H9 (cell line): ENCODE results near the gene SHTN1. TPM values are rescaled to one million over a fixed set of nuclear protein-coding genes. Genes with fewer than 3 reads are reported as not detected.

ENCODE experiments used
- DNase-seq: peaks from one replicate; pipeline ENCODE4 v3.0.0-alpha.2; 2017
- H2AFZ ChIP-seq: one replicate; pipeline ENCODE4 v1.6.1; 2013; ENCODE audit warnings: mild to moderate bottlenecking, low read length, control low read depth, moderate library complexity
- H2AK5ac ChIP-seq: 2 replicates; pipeline ENCODE4 v1.6.1; 2013; ENCODE audit warnings: low read length, control low read depth, mixed read lengths; ENCODE audit not compliant: insufficient read length
- H2BK120ac ChIP-seq: one replicate; pipeline ENCODE4 v1.6.1; 2013; ENCODE audit warnings: low read depth, mild to moderate bottlenecking, low read length, control low read depth, inconsistent platforms; ENCODE audit not compliant: poor library complexity, severe bottlenecking
- H2BK12ac ChIP-seq: 2 replicates; pipeline ENCODE4 v1.6.1; 2013; ENCODE audit warnings: low read length, control low read depth, mixed read lengths, low read depth; ENCODE audit not compliant: insufficient read length
- H2BK15ac ChIP-seq: 2 replicates; pipeline ENCODE4 v1.6.1; 2013; ENCODE audit warnings: low read depth, low read length, control low read depth
- H2BK20ac ChIP-seq: one replicate; pipeline ENCODE4 v1.6.1; 2013; ENCODE audit warnings: low read depth, mild to moderate bottlenecking, low read length, control low read depth, inconsistent platforms; ENCODE audit not compliant: poor library complexity, severe bottlenecking
- H2BK5ac ChIP-seq: 2 replicates; pipeline ENCODE4 v1.6.1; 2013; ENCODE audit warnings: low read length, control low read depth, mixed read lengths; ENCODE audit not compliant: insufficient read length
- H3K14ac ChIP-seq: 2 replicates; pipeline ENCODE4 v1.6.1; 2013; ENCODE audit warnings: low read length, control low read depth; ENCODE audit not compliant: insufficient read depth
- H3K18ac ChIP-seq: 2 replicates; pipeline ENCODE4 v1.6.1; 2013; ENCODE audit warnings: low read depth, mild to moderate bottlenecking, mixed read lengths, low read length, control low read depth; ENCODE audit not compliant: insufficient read length
- H3K23ac ChIP-seq: 2 replicates; pipeline ENCODE4 v1.6.1; 2013; ENCODE audit warnings: low read length, control low read depth, mixed read lengths, low read depth; ENCODE audit not compliant: insufficient read length
- H3K23me2 ChIP-seq: 2 replicates; pipeline ENCODE4 v1.6.1; 2013; ENCODE audit warnings: low read depth, mild to moderate bottlenecking, mixed read lengths, low read length, control low read depth; ENCODE audit not compliant: insufficient read length, poor library complexity, severe bottlenecking
- H3K27ac ChIP-seq: 2 replicates; pipeline ENCODE4 v1.5.1; 2013; ENCODE audit warnings: low read length, control low read depth, mixed read lengths, low read depth; ENCODE audit not compliant: insufficient read length
- H3K27me3 ChIP-seq: 2 replicates; pipeline ENCODE4 v1.6.1; 2013; ENCODE audit warnings: low read length, control low read depth, inconsistent platforms; ENCODE audit not compliant: insufficient read depth
- H3K4ac ChIP-seq: 2 replicates; pipeline ENCODE4 v1.6.1; 2013; ENCODE audit warnings: low read depth, mild to moderate bottlenecking, control low read depth, inconsistent platforms, low read length, moderate library complexity
- H3K4me1 ChIP-seq: 2 replicates; pipeline ENCODE4 v1.6.1; 2013; ENCODE audit warnings: low read length, control low read depth, inconsistent platforms; ENCODE audit not compliant: insufficient read depth
- H3K4me2 ChIP-seq: 2 replicates; pipeline ENCODE4 v1.6.1; 2013; ENCODE audit warnings: low read length, control low read depth, mixed read lengths; ENCODE audit not compliant: insufficient read length, insufficient read depth
- H3K56ac ChIP-seq: 2 replicates; pipeline ENCODE4 v1.6.1; 2013; ENCODE audit warnings: low read depth, mild to moderate bottlenecking, mixed read lengths, low read length, control low read depth; ENCODE audit not compliant: insufficient read length
- H3K79me1 ChIP-seq: 2 replicates; pipeline ENCODE4 v1.6.1; 2013; ENCODE audit warnings: low read depth, mild to moderate bottlenecking, moderate library complexity, low read length, control low read depth, inconsistent platforms; ENCODE audit not compliant: insufficient read depth, poor library complexity, severe bottlenecking
- H3K79me2 ChIP-seq: 2 replicates; pipeline ENCODE4 v1.6.1; 2013; ENCODE audit warnings: low read length, control low read depth, inconsistent platforms; ENCODE audit not compliant: insufficient read depth
- H3K9ac ChIP-seq: 2 replicates; pipeline ENCODE4 v1.6.1; 2013; ENCODE audit warnings: low read length, control low read depth, mixed read lengths; ENCODE audit not compliant: insufficient read length; ENCODE audit errors: extremely low read depth
- H3K9me3 ChIP-seq: one replicate; pipeline ENCODE4 v1.6.1; 2013; ENCODE audit warnings: low read depth, low read length, inconsistent platforms; ENCODE audit not compliant: control insufficient read depth
- H3T11ph ChIP-seq: one replicate; pipeline ENCODE4 v1.6.1; 2013; ENCODE audit warnings: mild to moderate bottlenecking, low read length, control low read depth, inconsistent platforms
- H4K20me1 ChIP-seq: one replicate; pipeline ENCODE4 v1.6.1; 2013; ENCODE audit not compliant: control insufficient read depth, insufficient read length, insufficient read depth
- H4K5ac ChIP-seq: 2 replicates; pipeline ENCODE4 v1.6.1; 2013; ENCODE audit warnings: low read depth, mild to moderate bottlenecking, mixed read lengths, low read length, control low read depth; ENCODE audit not compliant: insufficient read length
- H4K8ac ChIP-seq: replicated peaks from 2 replicates; pipeline ENCODE4 v1.6.1; 2013; ENCODE audit warnings: low read length, control low read depth, mixed read lengths, low read depth; ENCODE audit not compliant: insufficient read length
- H4K91ac ChIP-seq: 2 replicates; pipeline ENCODE4 v1.6.1; 2013; ENCODE audit warnings: low read depth, mild to moderate bottlenecking, moderate library complexity, mixed read lengths, low read length, control low read depth; ENCODE audit not compliant: insufficient read length
- H3K27ac Mint-ChIP-seq, 3 experiments: 2 replicates in 2 of 3; 3 replicates in 1 of 3; pipeline ENCODE4 v1.8.0; 2020 to 2021; ENCODE audit warnings: mixed read lengths in 3 of 3, mild to moderate bottlenecking in 1 of 3, moderate library complexity in 1 of 3
- H3K27me3 Mint-ChIP-seq: 2 replicates; pipeline ENCODE4 v1.8.0; 2021; ENCODE audit warnings: low read depth, mild to moderate bottlenecking, moderate library complexity, mixed read lengths
- H3K36me3 Mint-ChIP-seq, 3 experiments: 2 replicates in 2 of 3; 3 replicates in 1 of 3; pipeline ENCODE4 v1.8.0; 2020 to 2021; ENCODE audit warnings: low read depth in 3 of 3, mixed read lengths in 3 of 3; ENCODE audit not compliant: insufficient read depth in 1 of 3
- H3K4me1 Mint-ChIP-seq, 2 experiments: 2 replicates each; pipeline ENCODE4 v1.8.0; 2020; ENCODE audit warnings: mixed read lengths in 2 of 2
- H3K4me3 Mint-ChIP-seq, 2 experiments: 2 replicates in 1 of 2; 3 replicates in 1 of 2; pipeline ENCODE4 v1.8.0; 2020 to 2021; ENCODE audit warnings: mild to moderate bottlenecking in 2 of 2, mixed read lengths in 2 of 2, moderate library complexity in 1 of 2
- H3K9me3 Mint-ChIP-seq, 2 experiments: 2 replicates in 1 of 2; 3 replicates in 1 of 2; pipeline ENCODE4 v1.8.0; 2020; ENCODE audit warnings: mild to moderate bottlenecking in 2 of 2, mixed read lengths in 2 of 2, moderate library complexity in 1 of 2
- CTCF ChIP-seq: fragments of 200-600 bp; sonication (generic); conservative IDR thresholded peaks from 3 replicates; pipeline ENCODE4 v1.8.0; 2021; ENCODE audit warnings: antibody characterized with exemption, mild to moderate bottlenecking
- WGBS: extraction: QIAGEN DNeasy Blood & Tissue Kit; methylation state at CpG from one replicate; pipeline ENCODE4 v1.1.7; 2013; ENCODE audit warnings: missing lambda C conversion rate, low lambda C conversion rate, mixed read lengths; ENCODE audit not compliant: insufficient read length; ENCODE audit errors: extremely low coverage; 5-methylcytosine and 5-hydroxymethylcytosine counted together
- total RNA-seq: library from RNA; stranded (reverse); gene quantifications from 2 replicates; pipeline ENCODE4 v1.2.1, GENCODE V29; 2021

Gene SHTN1
- total RNA-seq, 1 experiment from 2014 or later = 22.1 TPM

GRCh38 chr10:117047947-117048346, 43.0 kb upstream of the SHTN1 start:
- Histone ChIP-seq H3K27me3 (no peaks in the 10 kb centered on the region), H3K27ac (no peak overlapping the region), H3K79me1 (no peaks in the 10 kb centered on the region), H4K20me1 (no peaks in the 10 kb centered on the region), H4K91ac (no peak overlapping the region), H3T11ph (no peak overlapping the region), H2BK15ac (no peak overlapping the region), H2BK5ac (no peak overlapping the region), H4K8ac (no peak overlapping the region), H3K4me2 (no peak overlapping the region), H2AFZ (no peak overlapping the region), H3K23ac (no peak overlapping the region), H2BK120ac (no peak overlapping the region), H2BK20ac (no peak overlapping the region), H2AK5ac (no peak overlapping the region), H3K56ac (no peak overlapping the region), H3K9me3 (no peaks in the 10 kb centered on the region), H3K14ac (no peak overlapping the region), H3K18ac (no peak overlapping the region), H2BK12ac (no peak overlapping the region), H3K4ac (no peak overlapping the region), H3K79me2 (no peaks in the 10 kb centered on the region), H4K5ac (no peak overlapping the region), H3K9ac (no peak overlapping the region), H3K23me2 (no peaks in the 10 kb centered on the region), H3K4me1 (no peaks in the 10 kb centered on the region)
- TF ChIP-seq CTCF = no peak
- no peaks in the 10 kb centered on the region; the same call in 1 of the 2 replicates for H3K27me3 Mint-ChIP-seq
- WGBS = no CpG with 5 or more reads among the region's 2 CpGs
- peaks cover 0 to 5% (median 0%) of the 10 kb centered on the region in 3 experiments; a peak in 1 of 7 replicates for H3K36me3 Mint-ChIP-seq
- DNase-seq = no peak
- no peaks in the 10 kb centered on the region for H3K4me1 Mint-ChIP-seq
- no peak overlapping the region for H3K27ac Mint-ChIP-seq
- H3K9me3 Mint-ChIP-seq = peaks cover 2 to 7% of the 10 kb centered on the region in 2 experiments; a peak in 2 of 5 replicates
- no peak overlapping the region for H3K4me3 Mint-ChIP-seq
